Stimulated activated CD8-positive, alpha-beta memory T cell treated with anti-CD3 and anti-CD28 coated beads, Interleukin-7, amount 100 ng/mL, for 4 hours (primary cell): ENCODE data around the gene SPAG4.
A peak's percentile ranks its signal among the peaks of the same experiment; 100 is the strongest.

Experiments used
- DNase-seq, 2 donors: peaks; one replicate each; pipeline ENCODE4 v3.0.0-alpha.2; 2020; ENCODE audit warnings: low read depth in 2 of 2

SPAG4 gene

GRCh38 chr20:35615667-35616464 is at the start of gene SPAG4:
Gene SPAG4 (plus strand): TSS chr20:35615829. CDS start chr20:35616004, 175 bp downstream.
- DNase-seq = peak; percentile 100

- DNase-seq = no peak
These were observed 47.0 kb upstream of the SPAG4 start for GRCh38 chr20:35568645-35569044.

GRCh38 chr20:35571555-35571954 is 44.1 kb upstream of the SPAG4 start:
- DNase-seq = no peak

GRCh38 chr20:35572838-35573237 is 42.8 kb upstream of the SPAG4 start:
- no peak for DNase-seq

- DNase-seq = no peak
These were observed 39.7 kb upstream of the SPAG4 start for GRCh38 chr20:35575958-35576357.

GRCh38 chr20:35576816-35577215 is 38.8 kb upstream of the SPAG4 start:
- no peak for DNase-seq

GRCh38 chr20:35578469-35578868 is 37.2 kb upstream of the SPAG4 start:
- DNase-seq = no peak

- no peak for DNase-seq
These were observed 36.4 kb upstream of the SPAG4 start for GRCh38 chr20:35579196-35579595.

- no peak for DNase-seq
These were observed 33.5 kb upstream of the SPAG4 start for GRCh38 chr20:35582131-35582530.

GRCh38 chr20:35582741-35583404 is 32.8 kb upstream of the SPAG4 start:
- no peak for DNase-seq

- DNase-seq = no peak
These were observed 31.7 kb upstream of the SPAG4 start for GRCh38 chr20:35583636-35584560.

- DNase-seq = no peak
These were observed 28.7 kb upstream of the SPAG4 start for GRCh38 chr20:35586751-35587425.

GRCh38 chr20:35587436-35587835 is 28.2 kb upstream of the SPAG4 start:
- no peak for DNase-seq

GRCh38 chr20:35588397-35588796 is 27.2 kb upstream of the SPAG4 start:
- no peak for DNase-seq

GRCh38 chr20:35592339-35592974 is 23.2 kb upstream of the SPAG4 start:
- DNase-seq = no peak

- DNase-seq = no peak
These were observed 20.2 kb upstream of the SPAG4 start for GRCh38 chr20:35595456-35595855.

- DNase-seq = no peak
These were observed 19.7 kb upstream of the SPAG4 start for GRCh38 chr20:35595901-35596300.

GRCh38 chr20:35597186-35597585 is 18.4 kb upstream of the SPAG4 start:
- no peak for DNase-seq

- no peak for DNase-seq
These were observed 17.2 kb upstream of the SPAG4 start for GRCh38 chr20:35598476-35598875.

- DNase-seq = no peak
These were observed 16.5 kb upstream of the SPAG4 start for GRCh38 chr20:35598899-35599775.
